T-helper 22 cell (primary cell): Measurements from ENCODE around the gene GUCY1A1.

ENCODE experiments used
- DNase-seq: peaks from one replicate; pipeline ENCODE4 v3.0.0-alpha.2; 2020; ENCODE audit warnings: low read depth

GUCY1A1 gene

DNA sequence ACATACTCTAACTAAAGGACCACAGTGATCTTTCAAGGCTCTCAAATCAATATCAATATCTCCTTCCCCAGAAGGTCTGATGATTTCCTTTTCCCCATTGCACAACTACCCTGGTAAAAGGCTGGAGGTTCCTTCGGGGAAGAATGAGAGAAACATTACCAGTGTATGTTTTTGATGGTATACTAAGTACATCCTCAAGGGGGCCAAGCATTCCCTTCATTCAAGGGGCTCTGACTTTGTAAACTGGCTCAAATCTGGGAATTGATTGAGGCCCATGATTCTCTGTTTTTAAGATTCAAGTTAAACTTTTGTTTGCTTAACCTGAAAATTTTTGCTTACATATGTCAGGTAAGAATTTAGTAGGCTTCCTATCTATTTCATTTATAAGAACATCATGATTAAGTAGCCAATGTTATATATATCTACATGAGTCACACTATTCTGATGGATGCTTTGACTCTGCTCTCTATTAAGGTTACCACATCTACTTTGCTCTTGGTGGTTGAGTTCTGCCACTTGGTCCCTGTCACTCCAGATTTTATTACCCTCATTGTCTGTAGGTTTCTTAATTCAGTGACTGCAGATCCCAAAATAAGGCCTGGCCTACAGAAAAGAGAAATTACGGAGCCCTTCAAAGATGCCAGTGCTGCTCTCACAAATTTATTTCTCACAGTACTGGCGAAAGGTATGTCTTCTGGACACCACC, 75.8 kb downstream of the GUCY1A1 start:
- no peak for DNase-seq

DNA sequence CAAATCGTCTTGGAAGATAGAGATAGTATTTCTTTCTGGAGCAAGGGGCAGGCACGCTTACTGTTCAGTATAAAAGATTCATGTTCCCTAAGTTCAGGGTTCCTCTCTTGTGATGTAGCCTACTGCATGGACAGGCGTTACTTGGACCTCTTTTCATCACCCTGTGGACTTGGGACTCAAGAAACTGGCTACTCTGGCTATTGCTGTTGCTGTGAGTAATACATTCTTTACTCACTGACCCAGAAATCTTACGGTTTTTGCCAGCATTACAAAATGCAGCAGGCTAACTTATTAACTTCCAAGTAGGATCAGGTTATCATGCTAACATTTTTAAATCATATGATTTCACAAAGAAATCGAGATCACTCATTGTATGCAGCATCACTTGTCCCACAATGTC, 79.3 kb downstream of the GUCY1A1 start:
- DNase-seq: no peak

DNA sequence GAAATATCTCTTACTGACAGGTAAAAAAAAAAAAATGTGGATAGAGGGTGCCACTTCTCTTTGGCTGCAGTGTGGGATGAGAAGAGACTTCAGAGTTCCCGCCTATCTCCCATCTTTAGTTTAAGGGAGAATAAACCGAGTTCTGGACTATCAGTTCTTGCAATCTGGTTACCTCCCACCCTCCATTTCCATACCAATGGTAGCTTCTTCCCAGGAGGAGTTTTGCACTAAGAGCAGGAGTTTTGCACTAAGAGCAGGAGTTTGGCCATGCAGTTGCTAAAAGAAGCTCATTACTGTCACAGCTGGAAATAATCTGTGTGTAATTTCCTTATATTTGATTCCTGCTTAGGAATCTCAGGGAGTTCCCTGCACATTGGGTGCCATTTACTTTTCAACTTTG, 81.4 kb downstream of the GUCY1A1 start:
- no peak for DNase-seq

DNA sequence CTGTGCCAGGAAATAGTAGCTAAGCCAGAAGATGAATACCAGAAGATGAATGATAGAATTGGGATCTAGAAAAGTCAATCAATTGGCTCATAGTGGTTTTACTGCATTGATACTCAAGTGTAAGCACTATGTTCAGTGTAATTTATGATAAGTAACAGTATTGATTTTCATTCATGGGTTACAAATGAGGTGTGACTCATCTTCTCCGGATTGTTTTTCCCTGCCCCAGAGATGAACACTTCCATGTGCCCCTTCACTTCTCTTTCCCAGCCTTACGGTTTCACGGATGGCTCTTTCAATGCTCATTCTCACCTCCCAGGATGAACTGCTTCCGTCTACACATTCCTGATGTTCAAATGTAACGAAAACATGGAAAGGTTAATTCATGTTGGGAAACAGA, 82.4 kb downstream of the GUCY1A1 start:
- DNase-seq: no peak

DNA sequence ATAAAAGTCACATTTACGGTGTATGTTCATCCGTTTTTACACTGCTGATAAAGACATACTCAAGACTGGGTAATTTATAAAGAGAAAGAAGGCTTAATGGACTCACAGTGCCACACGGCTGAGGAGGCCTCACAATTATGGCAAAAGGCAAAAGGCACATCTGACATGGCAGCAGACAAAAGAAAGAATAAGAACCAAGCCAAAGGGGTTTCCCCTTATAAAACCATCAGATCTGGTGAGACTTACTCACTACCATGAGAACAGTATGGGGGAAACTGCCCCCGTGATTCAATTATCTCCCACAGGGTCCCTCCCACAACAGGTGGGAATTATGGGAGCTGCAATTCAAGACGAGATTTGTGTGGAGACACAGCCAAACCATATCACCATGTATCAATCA, 84.9 kb downstream of the GUCY1A1 start:
- DNase-seq: no peak

DNA sequence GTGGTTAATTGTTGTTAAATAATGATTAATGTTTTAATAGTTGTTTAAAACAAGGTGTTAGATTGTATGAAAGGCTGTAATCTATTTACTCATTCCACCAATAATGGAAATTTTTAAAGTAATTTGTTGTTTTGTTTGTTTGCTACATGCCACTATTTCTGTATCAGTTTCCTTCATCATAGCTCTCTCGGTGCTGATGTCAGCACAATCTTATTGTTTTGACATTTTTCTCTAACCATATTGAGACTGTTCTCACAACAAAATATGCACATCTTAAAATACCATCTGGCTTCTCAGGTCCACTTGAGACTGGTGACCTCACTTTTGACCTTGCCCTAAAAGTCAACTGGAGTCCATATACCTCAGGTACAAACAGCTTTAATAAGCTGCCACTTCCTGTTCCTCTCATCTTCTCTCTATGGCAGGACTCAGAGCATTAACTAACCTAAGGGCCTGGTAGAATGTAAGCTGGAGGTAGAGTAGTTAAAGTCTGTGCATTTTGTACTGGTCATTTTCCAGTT, 91.2 kb downstream of the GUCY1A1 start:
- DNase-seq: no peak

DNA sequence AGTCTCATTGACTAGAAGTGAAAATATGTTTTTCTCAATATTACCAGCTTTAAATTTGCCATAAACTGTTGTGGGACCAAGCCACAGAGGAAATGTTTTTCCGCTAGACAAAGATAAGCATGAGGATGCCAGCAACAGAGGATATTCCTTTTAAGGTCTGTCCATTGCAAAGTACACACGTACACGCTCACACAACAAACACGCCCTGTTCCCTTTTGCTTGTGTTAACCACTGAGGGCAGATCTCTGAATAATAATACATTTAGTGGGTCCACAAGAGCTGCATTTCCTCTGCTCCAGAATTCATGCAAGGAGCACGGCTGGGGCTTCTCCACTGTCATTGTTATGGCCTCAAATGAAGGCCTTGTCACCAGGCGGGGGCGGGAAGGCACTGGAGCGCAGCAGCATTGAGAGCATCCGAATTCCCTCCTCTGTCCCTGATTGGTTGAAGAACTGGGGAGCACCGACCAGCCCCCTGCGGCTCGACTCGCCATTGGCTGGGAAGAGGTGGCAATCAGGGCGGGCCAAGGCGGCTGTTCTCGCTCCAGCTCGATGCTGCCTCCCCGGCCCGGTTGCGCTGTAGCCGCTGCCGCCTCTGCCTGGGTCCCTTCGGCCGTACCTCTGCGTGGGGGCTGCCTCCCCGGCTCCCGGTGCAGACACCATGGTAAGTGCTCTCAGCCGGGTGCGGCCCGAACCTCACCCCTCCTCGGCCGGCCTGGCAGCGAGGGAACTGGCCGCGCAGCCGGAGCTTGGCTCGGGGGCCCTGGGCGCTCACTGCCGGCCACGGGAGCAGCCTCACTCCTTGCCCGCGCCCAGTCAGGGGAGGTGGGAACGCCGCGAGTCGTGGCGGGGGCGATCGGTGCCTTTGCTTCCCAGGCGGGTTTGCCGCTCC, 92.1 kb downstream of the GUCY1A1 start, which contains the start of gene GUCY1B1:
Gene GUCY1B1 (plus strand): TSS at position 541 of the 891 bp plus-strand sequence. CDS start 120 bp downstream, at position 661.
- peak; percentile 1 for DNase-seq

DNA sequence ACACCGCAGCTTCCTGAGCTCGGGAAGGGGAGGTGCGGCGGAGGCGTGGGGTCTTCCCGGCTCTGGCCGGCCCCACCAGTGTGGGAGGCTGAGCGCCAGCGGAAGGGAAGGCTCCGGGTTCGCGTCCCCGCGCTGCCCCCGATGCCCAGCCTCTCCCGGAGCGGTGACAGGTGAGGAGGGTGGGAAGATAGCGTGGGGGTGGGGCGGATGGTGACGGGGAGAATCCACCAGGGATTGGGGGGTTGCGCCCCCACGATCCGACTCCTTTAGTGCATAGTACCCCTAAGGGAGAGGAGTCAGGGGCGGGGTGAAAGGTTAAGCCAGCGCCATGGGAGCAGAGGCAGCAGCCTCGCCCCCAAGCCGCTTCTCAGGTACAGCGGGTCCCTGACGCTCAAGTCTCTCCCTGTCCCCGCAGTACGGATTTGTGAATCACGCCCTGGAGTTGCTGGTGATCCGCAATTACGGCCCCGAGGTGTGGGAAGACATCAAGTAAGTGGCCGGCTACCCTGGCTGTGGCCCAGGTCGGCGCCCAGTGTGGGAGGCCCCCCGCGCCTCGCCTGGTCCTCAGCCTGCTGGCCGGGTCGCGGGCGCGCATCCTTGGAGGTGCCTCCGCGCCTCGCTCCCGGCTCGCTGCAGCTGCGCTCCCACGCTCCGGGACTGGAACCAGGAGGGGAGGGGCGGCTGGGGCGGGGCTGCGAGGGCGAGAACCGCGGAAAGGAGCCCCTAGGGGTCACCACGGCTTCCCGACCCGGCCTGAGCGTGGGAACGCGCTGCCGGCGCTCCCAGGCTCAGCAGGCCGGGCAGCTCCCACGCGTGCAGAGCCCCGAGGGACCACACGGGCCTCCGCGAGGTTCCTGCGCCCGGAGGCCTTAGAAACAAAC, 93.0 kb downstream of the GUCY1A1 start:
- DNase-seq: no peak

DNA sequence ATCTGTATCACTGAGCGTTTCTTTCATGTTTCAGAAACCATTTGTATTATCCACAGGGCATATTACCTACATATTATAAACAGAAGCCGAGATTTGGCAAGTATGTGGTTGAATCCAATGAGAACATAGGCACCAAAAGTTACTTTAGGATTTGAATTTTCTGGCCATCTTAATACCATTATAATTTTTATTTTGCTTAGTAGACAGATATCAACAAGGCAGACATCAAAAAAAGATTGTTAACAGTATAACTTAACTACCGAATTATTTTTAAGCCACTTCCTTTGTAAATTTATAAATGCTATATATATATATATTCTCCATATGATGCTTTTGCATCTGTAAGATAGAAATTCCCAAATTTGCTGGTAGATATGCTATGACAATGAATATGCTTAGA, 94.4 kb downstream of the GUCY1A1 start:
- no peak for DNase-seq

DNA sequence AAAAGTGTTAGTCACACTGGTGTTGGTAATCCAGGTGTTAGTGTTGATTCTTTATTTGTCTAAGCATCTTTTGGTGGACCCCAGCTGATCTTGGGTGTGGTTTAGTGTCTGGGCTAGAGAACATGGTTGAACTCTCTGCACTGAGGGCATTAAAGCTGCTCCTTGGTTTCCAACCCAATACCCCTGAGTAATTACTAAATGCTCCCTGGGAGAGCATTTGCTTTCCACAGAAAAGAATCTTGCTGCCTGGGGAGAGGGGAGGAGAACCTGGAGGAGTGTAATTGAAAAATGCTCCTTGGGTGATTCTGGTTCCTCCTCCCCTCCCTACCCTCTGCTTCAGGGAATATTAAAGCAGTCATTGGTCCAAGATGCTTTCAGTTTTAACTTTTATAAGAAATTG, 95.3 kb downstream of the GUCY1A1 start:
- no peak for DNase-seq

DNA sequence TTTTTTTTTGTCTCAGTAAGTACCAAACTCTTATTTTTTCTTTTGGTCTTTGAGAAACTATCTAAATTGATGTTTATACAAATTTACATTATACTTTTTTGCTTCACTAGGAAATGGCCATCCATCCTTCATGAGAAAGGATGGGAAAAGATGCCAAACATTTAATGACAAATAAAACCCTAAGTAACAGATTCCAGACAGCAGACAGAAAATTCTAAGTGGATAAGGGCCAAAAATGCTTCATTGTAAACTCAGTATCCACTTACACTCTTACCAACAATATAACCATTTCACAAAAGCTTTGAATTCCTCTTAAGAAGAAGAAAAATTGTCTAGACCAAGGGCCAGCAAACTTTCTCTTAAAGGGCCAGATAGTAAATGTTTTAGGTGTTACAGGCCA, 95.7 kb downstream of the GUCY1A1 start:
- no peak for DNase-seq

DNA sequence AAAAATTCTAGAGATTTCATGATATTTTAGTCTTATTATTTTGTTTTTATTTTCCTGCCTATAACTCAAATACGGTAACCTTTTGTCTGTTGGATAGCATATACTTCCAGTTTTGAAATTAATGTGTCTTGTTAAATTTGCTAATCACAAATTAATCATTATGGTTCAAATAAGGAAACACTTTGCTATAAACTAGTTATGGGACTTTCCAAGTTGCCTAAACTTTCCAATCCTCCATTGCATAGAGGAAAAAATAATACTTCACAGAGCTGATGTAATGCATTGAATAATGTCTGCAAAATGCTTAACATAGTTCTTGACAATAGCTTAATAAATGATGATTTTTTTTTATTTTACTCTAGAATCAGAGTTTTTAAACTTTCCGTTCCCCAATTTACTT, 96.9 kb downstream of the GUCY1A1 start:
- no peak for DNase-seq

DNA sequence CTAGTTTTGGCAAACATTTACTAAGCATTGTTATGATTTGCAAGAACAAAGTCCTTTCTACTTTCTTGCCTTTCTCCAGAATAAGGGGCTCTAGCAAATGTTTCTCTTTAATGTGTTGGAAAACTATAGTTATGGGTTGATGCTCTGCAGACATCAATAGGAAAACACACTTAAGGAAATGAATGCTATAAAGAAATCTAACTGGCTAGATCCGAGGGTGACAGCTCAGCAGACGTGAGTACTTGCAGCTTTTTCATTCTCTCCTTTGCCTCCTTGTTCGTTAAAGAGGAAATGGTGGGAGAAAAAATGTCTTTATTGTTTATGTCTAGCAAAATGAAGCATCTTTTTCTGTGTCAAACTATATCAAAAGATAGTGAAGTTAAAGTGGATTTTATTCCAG, 98.5 kb downstream of the GUCY1A1 start:
- DNase-seq: no peak

DNA sequence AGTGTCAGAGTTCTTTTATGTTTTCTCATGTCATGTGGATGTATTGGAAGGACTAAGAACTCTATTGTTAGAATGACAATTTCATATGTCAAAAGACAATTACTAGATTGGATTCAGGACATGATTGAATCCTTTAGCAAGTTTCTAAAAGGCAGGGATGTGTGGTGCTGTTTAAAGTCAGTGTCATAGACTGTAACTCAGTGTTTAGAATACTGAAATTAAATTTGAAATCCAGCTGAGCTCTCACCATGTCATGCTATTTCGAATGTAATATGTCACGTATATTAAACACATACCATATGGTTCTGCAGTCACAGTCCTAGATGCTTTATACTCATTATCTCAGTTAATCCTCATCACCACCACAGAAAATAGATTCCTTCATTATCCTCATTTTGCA, 100.0 kb downstream of the GUCY1A1 start:
- DNase-seq: no peak

DNA sequence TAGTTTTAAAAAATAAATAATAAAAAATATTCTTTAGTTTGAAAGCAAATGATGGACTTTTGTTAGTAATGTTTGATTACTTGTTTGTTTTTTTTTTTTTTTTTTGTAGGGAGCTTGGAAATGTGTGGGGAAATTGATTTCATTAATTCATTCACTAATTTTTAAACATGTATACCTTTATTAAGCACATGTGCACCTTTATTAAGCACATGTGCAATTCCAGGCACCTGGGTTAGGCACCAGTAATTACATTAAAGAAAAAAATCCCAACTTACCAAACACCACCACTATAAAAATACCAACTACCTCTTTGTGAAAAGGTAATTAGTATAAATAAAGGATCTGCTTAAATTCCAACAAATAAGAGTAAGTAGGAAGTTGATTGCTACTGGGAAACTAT, 101.7 kb downstream of the GUCY1A1 start:
- DNase-seq: no peak

DNA sequence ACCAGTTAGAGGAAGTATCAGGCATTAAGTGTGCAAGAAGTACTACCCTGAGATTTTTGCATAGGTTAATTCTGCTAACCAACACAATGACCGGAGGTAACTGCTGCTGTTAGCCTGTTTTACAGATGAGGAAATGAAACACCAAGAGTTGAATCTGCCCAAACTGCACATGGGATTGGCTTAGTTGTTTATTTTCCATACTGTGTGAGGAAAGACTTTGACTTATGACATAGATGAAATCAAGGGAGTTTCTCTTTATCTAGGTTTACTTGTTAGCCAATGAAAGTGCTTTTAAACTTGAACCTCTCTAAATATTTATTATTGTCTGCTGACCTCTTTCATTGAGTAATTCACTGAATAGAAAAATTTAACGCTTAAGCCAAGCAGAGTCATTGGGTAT, 102.4 kb downstream of the GUCY1A1 start:
- DNase-seq: no peak

DNA sequence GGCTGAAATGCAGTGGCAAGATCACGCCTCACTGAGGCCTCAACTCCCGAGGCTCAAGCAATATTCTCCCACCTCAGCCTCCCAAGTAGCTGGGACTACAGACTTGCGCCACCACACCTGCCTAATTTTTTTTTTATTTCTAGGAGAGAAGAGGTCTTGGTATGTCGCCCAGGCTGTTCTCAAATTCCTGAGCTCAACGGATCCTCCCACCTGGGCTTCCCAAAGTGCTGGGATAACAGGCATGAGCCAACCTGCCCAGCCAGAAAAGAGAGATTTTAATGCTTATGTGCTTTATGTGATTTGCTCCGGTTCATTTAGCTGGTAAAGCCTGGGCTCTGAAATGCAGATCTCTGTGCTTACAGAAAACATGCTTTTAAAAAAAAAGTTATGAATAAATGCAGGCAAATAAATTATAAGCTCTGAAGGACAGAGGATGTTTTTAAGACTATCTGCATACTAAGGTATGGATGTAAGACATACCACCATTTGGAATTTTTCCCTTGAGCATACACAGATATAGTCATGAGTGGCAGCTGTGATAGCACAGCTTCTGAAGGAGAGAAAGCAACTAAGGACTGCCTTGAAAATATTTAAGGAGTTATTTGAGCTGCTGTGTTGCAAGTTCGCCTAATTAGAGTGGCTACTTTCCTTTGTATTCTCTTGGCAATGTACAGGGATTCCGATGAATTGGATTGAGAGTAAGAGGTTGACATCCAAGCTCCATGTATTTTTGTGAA, 106.0 kb downstream of the GUCY1A1 start:
- no peak for DNase-seq

DNA sequence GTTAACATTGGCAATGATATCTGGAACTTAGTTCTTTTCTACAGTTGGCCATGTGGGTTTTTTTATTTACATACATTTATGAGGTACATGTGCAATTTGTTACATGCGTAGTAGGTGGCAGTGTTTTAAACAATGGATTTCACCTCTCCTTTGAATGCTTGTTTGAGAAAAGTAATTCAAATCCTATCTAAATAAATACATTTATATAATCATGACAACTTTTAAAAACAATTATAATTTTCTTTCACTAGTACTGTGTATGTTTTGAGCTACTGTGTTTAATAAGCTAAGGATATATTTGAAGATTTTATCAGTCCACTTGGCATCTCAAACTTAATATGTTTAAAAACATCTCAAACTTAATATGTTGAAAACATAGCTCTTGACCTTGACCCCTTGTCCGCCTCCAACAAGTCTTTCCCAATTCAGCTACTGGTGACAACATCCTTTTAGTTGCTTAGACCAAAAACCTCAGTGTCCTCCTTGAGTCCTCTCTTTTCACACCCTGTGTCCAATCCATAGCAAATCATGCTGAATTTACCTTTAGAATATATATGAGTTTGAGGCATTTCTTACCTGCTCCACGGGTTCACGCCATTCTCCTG, 106.7 kb downstream of the GUCY1A1 start:
- DNase-seq: no peak

DNA sequence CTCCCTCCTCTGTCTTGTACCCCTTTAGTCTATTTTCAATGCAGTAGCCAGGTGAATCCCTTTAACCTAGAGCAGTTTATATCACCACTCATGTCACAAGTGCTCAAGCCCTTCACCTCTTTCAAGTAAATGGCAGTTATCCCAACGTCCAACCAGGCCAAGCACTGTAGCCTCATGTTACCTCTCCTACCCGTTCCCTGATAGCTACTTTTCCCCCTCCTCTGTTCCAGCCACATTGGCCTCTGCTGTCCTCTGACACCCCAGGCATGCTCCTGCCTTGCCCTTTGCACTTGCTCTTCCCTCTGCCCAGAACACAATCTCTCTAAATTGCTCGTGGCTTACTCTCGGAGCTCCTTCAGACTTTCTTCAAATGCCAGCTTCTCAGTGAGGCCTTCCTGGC, 107.4 kb downstream of the GUCY1A1 start:
- no peak for DNase-seq

DNA sequence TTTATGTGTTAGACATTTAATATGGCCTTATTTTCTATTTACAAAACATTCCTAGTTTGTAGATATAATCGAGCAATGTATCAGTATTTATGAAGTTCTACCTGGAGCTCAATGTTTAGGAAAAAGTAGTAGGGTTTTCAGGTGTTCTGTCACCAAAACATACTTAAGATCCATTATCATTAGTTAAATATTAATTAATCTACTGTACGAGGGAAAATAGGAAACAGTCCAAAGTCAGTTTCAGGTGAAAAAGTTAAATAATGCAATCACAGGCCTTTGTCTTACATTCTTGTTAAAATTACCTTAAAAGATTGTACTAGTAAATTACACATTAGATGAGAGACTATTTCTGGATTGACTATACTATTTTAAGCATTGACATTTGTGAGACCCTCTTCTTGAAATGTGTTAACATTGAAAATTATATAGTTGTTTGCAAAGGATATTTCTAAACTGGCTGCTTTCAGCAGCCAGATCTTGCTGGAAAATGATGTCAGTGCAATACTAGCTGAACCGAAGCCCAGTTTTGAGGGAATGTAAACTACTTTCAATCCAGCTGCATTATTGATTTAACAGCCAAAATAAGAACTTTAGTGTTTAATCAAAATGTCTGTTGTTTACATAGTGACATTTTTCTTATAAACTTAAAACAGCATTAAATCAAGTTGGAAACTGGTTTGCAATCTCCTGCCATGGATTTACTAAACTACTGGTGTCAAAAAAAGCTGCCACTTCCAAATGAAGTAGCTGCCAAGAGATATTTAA, 111.5 kb downstream of the GUCY1A1 start:
- no peak for DNase-seq
